Endodermal cell (in vitro differentiated cells): ENCODE data around the gene COA3. TPM values are rescaled to one million over a fixed set of nuclear protein-coding genes. Genes with fewer than 3 reads are reported as not detected.

Experiments
- DNase-seq: peaks from one replicate; pipeline ENCODE4 v3.0.0-alpha.2; 2017
- H3K27ac ChIP-seq: 2 replicates; pipeline ENCODE4 v1.5.1; 2013; ENCODE audit warnings: mild to moderate bottlenecking, low read depth, low read length, moderate library complexity
- H3K27me3 ChIP-seq: 2 replicates; pipeline ENCODE4 v1.6.1; 2013; ENCODE audit warnings: mild to moderate bottlenecking, low read length, moderate library complexity; ENCODE audit not compliant: insufficient read depth, control insufficient read depth, poor library complexity, severe bottlenecking
- H3K36me3 ChIP-seq: 2 replicates; pipeline ENCODE4 v1.7.0; 2013; ENCODE audit warnings: mild to moderate bottlenecking, low read length, moderate library complexity; ENCODE audit not compliant: control insufficient read depth, insufficient read depth
- H3K4me1 ChIP-seq: one replicate; pipeline ENCODE4 v1.7.0; 2013; ENCODE audit warnings: low read length; ENCODE audit not compliant: control insufficient read depth, insufficient read depth
- H3K4me3 ChIP-seq: 2 replicates; pipeline ENCODE4 v1.5.1; 2013; ENCODE audit warnings: mild to moderate bottlenecking, low read length, moderate library complexity
- H3K9ac ChIP-seq: 2 replicates; pipeline ENCODE4 v1.6.1; 2013; ENCODE audit warnings: mild to moderate bottlenecking, low read length, moderate library complexity; ENCODE audit not compliant: poor library complexity, severe bottlenecking; ENCODE audit errors: extremely low read depth
- H3K9me3 ChIP-seq: 2 replicates; pipeline ENCODE4 v1.6.1; 2013; ENCODE audit warnings: mild to moderate bottlenecking, low read length, moderate library complexity; ENCODE audit not compliant: control insufficient read depth
- H3K27ac Mint-ChIP-seq: 2 replicates; pipeline ENCODE4 v1.8.0; 2020; ENCODE audit warnings: mixed read lengths
- H3K27me3 Mint-ChIP-seq: 2 replicates; pipeline ENCODE4 v1.8.0; 2021; ENCODE audit warnings: mild to moderate bottlenecking, mixed read lengths; ENCODE audit not compliant: insufficient read depth
- H3K36me3 Mint-ChIP-seq: 2 replicates; pipeline ENCODE4 v1.8.0; 2020; ENCODE audit warnings: low read depth, mixed read lengths
- H3K4me1 Mint-ChIP-seq: 2 replicates; pipeline ENCODE4 v1.8.0; 2020; ENCODE audit warnings: mixed read lengths
- H3K4me3 Mint-ChIP-seq: 2 replicates; pipeline ENCODE4 v1.8.0; 2020; ENCODE audit warnings: mild to moderate bottlenecking, moderate library complexity, mixed read lengths
- H3K9me3 Mint-ChIP-seq: 2 replicates; pipeline ENCODE4 v1.8.0; 2020; ENCODE audit warnings: mild to moderate bottlenecking, mixed read lengths
- WGBS, 2 experiments: methylation state at CpG; one replicate each; pipeline versions ENCODE4 v1.1.5 to v1.1.7; 2013; ENCODE audit warnings: missing lambda C conversion rate in 2 of 2, mixed read lengths in 1 of 2; ENCODE audit not compliant: insufficient coverage in 1 of 2, insufficient read length in 1 of 2; 5-methylcytosine and 5-hydroxymethylcytosine counted together
- microRNA-seq: library from miRNA; unstranded; fragments of <30 nt; microRNA quantifications from one replicate; pipeline ENCODE4 v1.2.0, GENCODE V29; 2020; ENCODE audit warnings: borderline microRNAs expressed
- total RNA-seq, 2 donors: library from RNA; stranded (reverse); fragmentation: NEBNext Ultra II Directional in 1 of 2; extraction: Animal tissue kit (Norgen Biotek cat#: 25700) in 1 of 2; gene quantifications; 2 replicates in 1 of 2; 3 replicates in 1 of 2; pipeline ENCODE4 v1.2.1, GENCODE V29; 2021
- TF ChIP-seq, protein P1 (sequence below): fragments of 200-600 bp; sonication (generic); conservative IDR thresholded peaks from 2 replicates; pipeline ENCODE4 v1.5.0; 2021; ENCODE audit warnings: antibody characterized with exemption, mild to moderate bottlenecking

Gene COA3
- total RNA-seq, 2 donors from 2014 or later: 64.6 to 67.8 TPM

DNA sequence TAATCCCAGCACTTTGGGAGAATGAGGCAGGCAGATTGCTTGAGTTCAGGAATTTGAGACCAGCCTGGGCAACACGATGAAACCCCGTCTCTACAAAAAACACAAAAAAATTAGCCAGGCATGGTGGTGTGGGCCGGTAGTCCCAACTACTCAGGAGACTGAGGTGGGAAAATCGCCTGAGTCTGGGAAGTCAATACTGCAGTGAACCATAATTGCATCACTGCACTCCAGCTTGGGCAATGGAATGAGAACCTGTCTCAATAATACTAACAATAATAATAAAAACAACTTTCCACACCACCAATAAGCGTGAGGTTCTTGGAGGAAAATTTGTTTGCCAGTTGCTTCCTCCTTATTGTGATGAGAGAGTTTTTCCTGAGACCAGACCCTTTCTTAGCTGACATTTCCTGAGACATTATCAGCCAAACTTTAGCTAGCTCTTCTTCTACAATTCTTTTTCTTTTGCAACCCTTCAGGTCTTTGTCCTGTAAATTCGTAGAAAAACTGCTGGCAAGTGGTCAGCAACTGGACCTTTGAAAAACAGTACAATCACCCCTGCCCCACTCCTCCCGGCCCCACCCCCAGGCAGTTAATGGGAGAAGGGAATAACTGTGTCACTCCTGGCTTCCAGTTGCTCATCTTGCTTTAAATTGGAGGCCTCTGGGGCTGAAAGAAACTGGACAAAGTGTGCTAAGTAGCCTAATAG is 50.1 kb downstream of the COA3 start:
- Histone ChIP-seq H3K36me3 (no peaks in the 10 kb centered on the region), H3K4me1 (peaks cover 11% of the 10 kb centered on the region), H3K9ac (no peak overlapping the region), H3K4me3 (no peak overlapping the region), H3K27ac (no peak overlapping the region), H3K27me3 (peaks cover 42% of the 10 kb centered on the region), H3K9me3 (no peaks in the 10 kb centered on the region)
- WGBS, 2 experiments: 73 to 80% methylated on average over 5 to 6 of the region's 7 CpGs
- H3K27ac Mint-ChIP-seq: no peak overlapping the region
- H3K9me3 Mint-ChIP-seq: peaks cover 4% of the 10 kb centered on the region
- no peak for DNase-seq
- H3K4me1 Mint-ChIP-seq: peaks cover 16% of the 10 kb centered on the region
- H3K27me3 Mint-ChIP-seq: peaks cover 32% of the 10 kb centered on the region
- no peak overlapping the region for H3K4me3 Mint-ChIP-seq
- TF ChIP-seq, protein P1, sequence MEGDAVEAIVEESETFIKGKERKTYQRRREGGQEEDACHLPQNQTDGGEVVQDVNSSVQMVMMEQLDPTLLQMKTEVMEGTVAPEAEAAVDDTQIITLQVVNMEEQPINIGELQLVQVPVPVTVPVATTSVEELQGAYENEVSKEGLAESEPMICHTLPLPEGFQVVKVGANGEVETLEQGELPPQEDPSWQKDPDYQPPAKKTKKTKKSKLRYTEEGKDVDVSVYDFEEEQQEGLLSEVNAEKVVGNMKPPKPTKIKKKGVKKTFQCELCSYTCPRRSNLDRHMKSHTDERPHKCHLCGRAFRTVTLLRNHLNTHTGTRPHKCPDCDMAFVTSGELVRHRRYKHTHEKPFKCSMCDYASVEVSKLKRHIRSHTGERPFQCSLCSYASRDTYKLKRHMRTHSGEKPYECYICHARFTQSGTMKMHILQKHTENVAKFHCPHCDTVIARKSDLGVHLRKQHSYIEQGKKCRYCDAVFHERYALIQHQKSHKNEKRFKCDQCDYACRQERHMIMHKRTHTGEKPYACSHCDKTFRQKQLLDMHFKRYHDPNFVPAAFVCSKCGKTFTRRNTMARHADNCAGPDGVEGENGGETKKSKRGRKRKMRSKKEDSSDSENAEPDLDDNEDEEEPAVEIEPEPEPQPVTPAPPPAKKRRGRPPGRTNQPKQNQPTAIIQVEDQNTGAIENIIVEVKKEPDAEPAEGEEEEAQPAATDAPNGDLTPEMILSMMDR: no peak
- no peaks in the 10 kb centered on the region for H3K36me3 Mint-ChIP-seq

Small RNAs within 50 kb of the gene (microRNA-seq; reads per million reads assigned to microRNA genes)
- not detected for gene MIR6781

Other genes starting within 250 kb of the COA3 start
- 1 to 10 TPM; 2.4 to 2.8 TPM for gene HSD17B1, start 245.8 kb downstream of the COA3 start, total RNA-seq
- 10 to 100 TPM; 97.7 to 99.4 TPM for gene COASY, start 236.6 kb downstream of the COA3 start, total RNA-seq
- 10 to 100 TPM; 37.1 to 38.5 TPM for gene MLX, start 231.6 kb downstream of the COA3 start, total RNA-seq
- 10 to 100 TPM; 27.8 to 38.6 TPM for gene PSMC3IP, start 221.0 kb downstream of the COA3 start, total RNA-seq
- 10 to 100 TPM; 51.5 to 55.4 TPM for gene RETREG3, start 189.3 kb downstream of the COA3 start, total RNA-seq
- gene TUBG1, start 189.0 kb downstream of the COA3 start, total RNA-seq: 100 to 1,000 TPM in 1 of 2 donors, 10 to 100 TPM in 1; 94.2 to 124 TPM
- gene TUBG2, start 139.4 kb downstream of the COA3 start, total RNA-seq: 10 to 100 TPM; 32.4 to 38.0 TPM
- gene PLEKHH3, start 121.7 kb downstream of the COA3 start, total RNA-seq: 10 to 100 TPM; 13.7 to 24.3 TPM
- 1 to 10 TPM in 1 of 2 donors, under 1 TPM in 1; 0.70 to 1.7 TPM for gene CCR10, start 116.9 kb downstream of the COA3 start, total RNA-seq
- 10 to 100 TPM in 1 of 2 donors, 1 to 10 TPM in 1; 9.9 to 18.9 TPM for gene CNTNAP1, start 116.2 kb downstream of the COA3 start, total RNA-seq
- 10 to 100 TPM; 26.0 to 27.2 TPM for gene EZH1, start 53.7 kb downstream of the COA3 start, total RNA-seq
- 1 to 10 TPM; 4.9 to 5.1 TPM for gene RAMP2, start 37.5 kb downstream of the COA3 start, total RNA-seq
- 100 to 1,000 TPM; 114 to 126 TPM for gene VPS25, start 25.3 kb downstream of the COA3 start, total RNA-seq
- gene WNK4, start 18.1 kb downstream of the COA3 start, total RNA-seq: 1 to 10 TPM; 2.1 to 3.3 TPM
- not detected for gene CNTD1, start 157 bp upstream of the COA3 start, total RNA-seq
- 10 to 100 TPM; 59.9 to 60.6 TPM for gene BECN1, start 25.6 kb upstream of the COA3 start, total RNA-seq
- gene PSME3, start 34.7 kb upstream of the COA3 start, total RNA-seq: 100 to 1,000 TPM; 153 to 178 TPM
- gene AOC2, start 45.9 kb upstream of the COA3 start, total RNA-seq: 1 to 10 TPM; 3.7 to 3.8 TPM
- 1 to 10 TPM; 1.3 to 1.9 TPM for gene AOC3, start 52.5 kb upstream of the COA3 start, total RNA-seq
- gene G6PC1, start 102.1 kb upstream of the COA3 start, total RNA-seq: not detected
- 10 to 100 TPM; 48.7 to 50.9 TPM for gene AARSD1, start 165.8 kb upstream of the COA3 start, total RNA-seq
- gene PTGES3L, start 181.4 kb upstream of the COA3 start, total RNA-seq: 1 to 10 TPM; 4.6 to 7.9 TPM
- gene RUNDC1, start 181.9 kb upstream of the COA3 start, total RNA-seq: 10 to 100 TPM; 17.7 to 18.5 TPM
- gene RPL27, start 199.7 kb upstream of the COA3 start, total RNA-seq: 1,000 to 10,000 TPM; 1,077 to 1,196 TPM
- gene IFI35, start 208.1 kb upstream of the COA3 start, total RNA-seq: 1 to 10 TPM; 3.0 to 5.1 TPM
- 100 to 1,000 TPM; 306 to 402 TPM for gene VAT1, start 223.7 kb upstream of the COA3 start, total RNA-seq
- 10 to 100 TPM; 36.1 to 55.5 TPM for gene RND2, start 226.5 kb upstream of the COA3 start, total RNA-seq